H1 (cell line): ENCODE measurements around the gene SSRP1. TPM values are rescaled to one million over a fixed set of nuclear protein-coding genes. Genes with fewer than 3 reads are reported as not detected.

Experiments used
- ASH2L ChIP-seq: fragments of 200-600, 300-600 bp; sonication (generic); IDR thresholded peaks from one replicate; pipeline ENCODE4 v1.7.1; 2017; ENCODE audit warnings: low read length
- CBX5 ChIP-seq: fragments of 300-800, 300-1000 bp; sonication (generic); IDR thresholded peaks from 2 replicates; pipeline ENCODE4 v1.7.1; 2016; ENCODE audit warnings: antibody characterized with exemption, low read length, low read depth
- CHD1 ChIP-seq: IDR thresholded peaks from 2 replicates; pipeline ENCODE4 v1.6.1; 2012; ENCODE audit warnings: low read depth, low read length, improper control_type of control experiment
- CREB1 ChIP-seq: IDR thresholded peaks from 2 replicates; pipeline ENCODE4 v1.6.1; 2012; ENCODE audit warnings: inconsistent platforms
- GTF2F1 ChIP-seq: IDR thresholded peaks from 2 replicates; pipeline ENCODE4 v1.6.1; 2012; ENCODE audit warnings: low read depth, low read length, improper control_type of control experiment, borderline replicate concordance
- KDM5A ChIP-seq: fragments of 200-600 bp; IDR thresholded peaks from 2 replicates; pipeline ENCODE4 v1.7.1; 2012; ENCODE audit warnings: mild to moderate bottlenecking, low read length, inconsistent platforms, mixed read lengths
- SAP30 ChIP-seq: fragments of 300-600 bp; sonication (generic); IDR thresholded peaks from 2 replicates; pipeline ENCODE4 v1.7.1; 2012; ENCODE audit warnings: low read length, moderate library complexity, mild to moderate bottlenecking, inconsistent platforms; ENCODE audit not compliant: insufficient read depth, insufficient replicate concordance
- SIN3A ChIP-seq, 2 experiments: IDR thresholded peaks in 1 of 2; conservative IDR thresholded peaks in 1 of 2; 2 replicates each; pipeline ENCODE4 v1.6.1; 2011 to 2012; ENCODE audit warnings: low read length in 2 of 2, improper control_type of control experiment in 1 of 2, low read depth in 1 of 2, mild to moderate bottlenecking in 1 of 2
- polyA plus RNA-seq, 7 experiments: library from polyadenylated mRNA; depleted of rRNA in 3 of 7; stranded (reverse) in 5 of 7; unstranded in 2 of 7; fragments of >200 nt in 5 of 7; fragments of 200-250 nt in 2 of 7; gene quantifications; 1 replicate in 5 of 7; 2 replicates in 1 of 7; 4 replicates in 1 of 7; pipeline versions ENCODE4 v1.2.1 to v1.2.3, GENCODE V29; 2011 to 2013; ENCODE audit warnings: missing spikeins in 2 of 7, mixed read lengths in 2 of 7
- total RNA-seq: library from RNA; stranded (reverse); fragmentation: NEBNext Ultra II Directional; extraction: Animal tissue kit (Norgen Biotek cat#: 25700); gene quantifications from 2 replicates; pipeline ENCODE4 v1.2.1, GENCODE V29; 2021
- TF ChIP-seq, protein P1 (sequence below): fragments of 300-600 bp; sonication (generic); IDR thresholded peaks from 2 replicates; pipeline ENCODE4 v1.7.1; 2012; ENCODE audit warnings: low read length, moderate library complexity, mild to moderate bottlenecking, inconsistent platforms; ENCODE audit not compliant: insufficient replicate concordance
- TF ChIP-seq, protein P2 (sequence below): IDR thresholded peaks from 2 replicates; pipeline ENCODE4 v1.6.1; 2012; ENCODE audit warnings: inconsistent platforms

Gene SSRP1
- total and polyA plus RNA-seq, 2 of the 8 experiments (the other 6 are each of a cell fraction or from before 2014, with no cell fraction given), result 259 to 281 TPM

DNA sequence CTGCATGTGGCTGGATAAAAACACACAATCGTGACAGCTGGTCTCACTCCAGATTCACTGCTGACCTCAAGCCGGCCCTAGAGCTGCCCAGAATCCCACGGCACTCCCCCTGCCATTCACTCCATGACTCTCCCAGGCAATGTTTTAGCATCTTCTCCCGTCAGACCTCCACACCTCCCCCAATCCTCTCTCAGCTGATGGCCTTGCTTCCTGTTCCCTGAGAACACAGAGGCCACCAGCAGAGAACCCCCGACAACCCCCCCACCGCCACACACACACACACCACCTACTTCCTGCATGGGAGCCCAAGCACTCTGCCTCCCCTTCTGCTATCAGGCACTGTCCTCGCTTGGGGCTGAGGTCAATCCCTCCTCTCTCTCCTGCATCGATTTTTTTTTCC lies 20.2 kb downstream of the SSRP1 start (continued):
- TF ChIP-seq CHD1 (no peak), KDM5A (no peak), CREB1 (no peak), SAP30 (no peak), CBX5 (no peak), ASH2L (no peak), SIN3A (conservative IDR thresholded peaks at IDR 0.05 in 1 of 2, IDR thresholded peaks at IDR 0.05 in 1 of 2; ENCODE audit: low read depth in 1 of 2, low read length in 2 of 2) (no peak), GTF2F1 (no peak)
- TF ChIP-seq, protein P1, sequence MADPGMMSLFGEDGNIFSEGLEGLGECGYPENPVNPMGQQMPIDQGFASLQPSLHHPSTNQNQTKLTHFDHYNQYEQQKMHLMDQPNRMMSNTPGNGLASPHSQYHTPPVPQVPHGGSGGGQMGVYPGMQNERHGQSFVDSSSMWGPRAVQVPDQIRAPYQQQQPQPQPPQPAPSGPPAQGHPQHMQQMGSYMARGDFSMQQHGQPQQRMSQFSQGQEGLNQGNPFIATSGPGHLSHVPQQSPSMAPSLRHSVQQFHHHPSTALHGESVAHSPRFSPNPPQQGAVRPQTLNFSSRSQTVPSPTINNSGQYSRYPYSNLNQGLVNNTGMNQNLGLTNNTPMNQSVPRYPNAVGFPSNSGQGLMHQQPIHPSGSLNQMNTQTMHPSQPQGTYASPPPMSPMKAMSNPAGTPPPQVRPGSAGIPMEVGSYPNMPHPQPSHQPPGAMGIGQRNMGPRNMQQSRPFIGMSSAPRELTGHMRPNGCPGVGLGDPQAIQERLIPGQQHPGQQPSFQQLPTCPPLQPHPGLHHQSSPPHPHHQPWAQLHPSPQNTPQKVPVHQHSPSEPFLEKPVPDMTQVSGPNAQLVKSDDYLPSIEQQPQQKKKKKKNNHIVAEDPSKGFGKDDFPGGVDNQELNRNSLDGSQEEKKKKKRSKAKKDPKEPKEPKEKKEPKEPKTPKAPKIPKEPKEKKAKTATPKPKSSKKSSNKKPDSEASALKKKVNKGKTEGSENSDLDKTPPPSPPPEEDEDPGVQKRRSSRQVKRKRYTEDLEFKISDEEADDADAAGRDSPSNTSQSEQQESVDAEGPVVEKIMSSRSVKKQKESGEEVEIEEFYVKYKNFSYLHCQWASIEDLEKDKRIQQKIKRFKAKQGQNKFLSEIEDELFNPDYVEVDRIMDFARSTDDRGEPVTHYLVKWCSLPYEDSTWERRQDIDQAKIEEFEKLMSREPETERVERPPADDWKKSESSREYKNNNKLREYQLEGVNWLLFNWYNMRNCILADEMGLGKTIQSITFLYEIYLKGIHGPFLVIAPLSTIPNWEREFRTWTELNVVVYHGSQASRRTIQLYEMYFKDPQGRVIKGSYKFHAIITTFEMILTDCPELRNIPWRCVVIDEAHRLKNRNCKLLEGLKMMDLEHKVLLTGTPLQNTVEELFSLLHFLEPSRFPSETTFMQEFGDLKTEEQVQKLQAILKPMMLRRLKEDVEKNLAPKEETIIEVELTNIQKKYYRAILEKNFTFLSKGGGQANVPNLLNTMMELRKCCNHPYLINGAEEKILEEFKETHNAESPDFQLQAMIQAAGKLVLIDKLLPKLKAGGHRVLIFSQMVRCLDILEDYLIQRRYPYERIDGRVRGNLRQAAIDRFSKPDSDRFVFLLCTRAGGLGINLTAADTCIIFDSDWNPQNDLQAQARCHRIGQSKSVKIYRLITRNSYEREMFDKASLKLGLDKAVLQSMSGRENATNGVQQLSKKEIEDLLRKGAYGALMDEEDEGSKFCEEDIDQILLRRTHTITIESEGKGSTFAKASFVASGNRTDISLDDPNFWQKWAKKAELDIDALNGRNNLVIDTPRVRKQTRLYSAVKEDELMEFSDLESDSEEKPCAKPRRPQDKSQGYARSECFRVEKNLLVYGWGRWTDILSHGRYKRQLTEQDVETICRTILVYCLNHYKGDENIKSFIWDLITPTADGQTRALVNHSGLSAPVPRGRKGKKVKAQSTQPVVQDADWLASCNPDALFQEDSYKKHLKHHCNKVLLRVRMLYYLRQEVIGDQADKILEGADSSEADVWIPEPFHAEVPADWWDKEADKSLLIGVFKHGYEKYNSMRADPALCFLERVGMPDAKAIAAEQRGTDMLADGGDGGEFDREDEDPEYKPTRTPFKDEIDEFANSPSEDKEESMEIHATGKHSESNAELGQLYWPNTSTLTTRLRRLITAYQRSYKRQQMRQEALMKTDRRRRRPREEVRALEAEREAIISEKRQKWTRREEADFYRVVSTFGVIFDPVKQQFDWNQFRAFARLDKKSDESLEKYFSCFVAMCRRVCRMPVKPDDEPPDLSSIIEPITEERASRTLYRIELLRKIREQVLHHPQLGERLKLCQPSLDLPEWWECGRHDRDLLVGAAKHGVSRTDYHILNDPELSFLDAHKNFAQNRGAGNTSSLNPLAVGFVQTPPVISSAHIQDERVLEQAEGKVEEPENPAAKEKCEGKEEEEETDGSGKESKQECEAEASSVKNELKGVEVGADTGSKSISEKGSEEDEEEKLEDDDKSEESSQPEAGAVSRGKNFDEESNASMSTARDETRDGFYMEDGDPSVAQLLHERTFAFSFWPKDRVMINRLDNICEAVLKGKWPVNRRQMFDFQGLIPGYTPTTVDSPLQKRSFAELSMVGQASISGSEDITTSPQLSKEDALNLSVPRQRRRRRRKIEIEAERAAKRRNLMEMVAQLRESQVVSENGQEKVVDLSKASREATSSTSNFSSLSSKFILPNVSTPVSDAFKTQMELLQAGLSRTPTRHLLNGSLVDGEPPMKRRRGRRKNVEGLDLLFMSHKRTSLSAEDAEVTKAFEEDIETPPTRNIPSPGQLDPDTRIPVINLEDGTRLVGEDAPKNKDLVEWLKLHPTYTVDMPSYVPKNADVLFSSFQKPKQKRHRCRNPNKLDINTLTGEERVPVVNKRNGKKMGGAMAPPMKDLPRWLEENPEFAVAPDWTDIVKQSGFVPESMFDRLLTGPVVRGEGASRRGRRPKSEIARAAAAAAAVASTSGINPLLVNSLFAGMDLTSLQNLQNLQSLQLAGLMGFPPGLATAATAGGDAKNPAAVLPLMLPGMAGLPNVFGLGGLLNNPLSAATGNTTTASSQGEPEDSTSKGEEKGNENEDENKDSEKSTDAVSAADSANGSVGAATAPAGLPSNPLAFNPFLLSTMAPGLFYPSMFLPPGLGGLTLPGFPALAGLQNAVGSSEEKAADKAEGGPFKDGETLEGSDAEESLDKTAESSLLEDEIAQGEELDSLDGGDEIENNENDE, result no peak
- TF ChIP-seq, protein P2, sequence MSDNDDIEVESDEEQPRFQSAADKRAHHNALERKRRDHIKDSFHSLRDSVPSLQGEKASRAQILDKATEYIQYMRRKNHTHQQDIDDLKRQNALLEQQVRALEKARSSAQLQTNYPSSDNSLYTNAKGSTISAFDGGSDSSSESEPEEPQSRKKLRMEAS, result no peak
